ENCODE results near the gene AKNA. TPM values are rescaled to one million over a fixed set of nuclear protein-coding genes. Genes with fewer than 3 reads are reported as not detected.
"Not testable (repeated sequence)": the region's sequence is repeated elsewhere in the genome, so short reads cannot be mapped to it uniquely, and the experiment has no call there.

The AKNA gene
- total and polyA plus RNA-seq, 12 donors = 4.8 to 37.3 (median 15.9) TPM

- Histone ChIP-seq H3K4me1 (replicated peaks in 1 of 2) (no peaks in the 10 kb centered on the region), H3K36me3 (replicated peaks in 1 of 2) (no peaks in the 10 kb centered on the region), H3K4me3 (no peak overlapping the region), H3K9me3 (replicated peaks in 1 of 3) (no peaks in the 10 kb centered on the region), H3K27ac (no peak overlapping the region), H3K27me3 (no peaks in the 10 kb centered on the region)
- 88 to 94% (median 92%) methylated on average over 5 to 8 of the region's 8 CpGs for WGBS, 4 donors
- no peak for DNase-seq
- TF ChIP-seq CTCF (IDR thresholded peaks at IDR 0.05) = no peak
- no peak for TF ChIP-seq POLR2A (IDR thresholded peaks at IDR 0.05)
- intact Hi-C loops (cut with DNase I) = no loop called here
Observed at GRCh38 chr9:114324492-114324891, 63.3 kb downstream of the AKNA start.

- 71 to 77% (median 73%) methylated on average over 6 of the region's 6 CpGs for WGBS, 4 donors
- DNase-seq; H3K4me1 ChIP-seq (replicated peaks in 1 of 2); H3K27ac ChIP-seq; H3K27me3 ChIP-seq; H3K9me3 ChIP-seq (replicated peaks in 1 of 3); H3K4me3 ChIP-seq; H3K36me3 ChIP-seq (replicated peaks in 1 of 2); intact Hi-C loops (cut with DNase I): not testable (repeated sequence)
Observed at GRCh38 chr9:114323849-114324248, 63.9 kb downstream of the AKNA start.

GRCh38 chr9:114322831-114323531, 64.8 kb downstream of the AKNA start, which contains the start of gene ORM1:
ORM1 (plus strand) TSS chr9:114323098; CDS start chr9:114323134, 36 bp downstream.
- DNase-seq; intact Hi-C loops (cut with DNase I); H3K27ac ChIP-seq; H3K4me3 ChIP-seq; H3K27me3 ChIP-seq; H3K4me1 ChIP-seq (replicated peaks in 1 of 2); H3K36me3 ChIP-seq (replicated peaks in 1 of 2); H3K9me3 ChIP-seq (replicated peaks in 1 of 3): not testable (repeated sequence)
- WGBS, 4 donors = 60 to 84% (median 61%) methylated on average over 2 to 3 of the region's 15 CpGs; no CpG with 5 or more reads in 1 of the 4 donors

- H3K4me1 ChIP-seq (replicated peaks in 1 of 2); H3K27me3 ChIP-seq; H3K27ac ChIP-seq; intact Hi-C loops (cut with DNase I); H3K4me3 ChIP-seq; H3K9me3 ChIP-seq (replicated peaks in 1 of 3); H3K36me3 ChIP-seq (replicated peaks in 1 of 2): not testable (repeated sequence)
- WGBS, 4 donors = 52 to 64% (median 54%) methylated on average over 11 to 12 of the region's 12 CpGs
- DNase-seq = peak in 2 of 7 donors; percentile 29 to 39
Observed at GRCh38 chr9:114322160-114322818, 65.5 kb downstream of the AKNA start.

GRCh38 chr9:114321759-114322158, 66.0 kb downstream of the AKNA start:
- TF ChIP-seq CTCF (IDR thresholded peaks at IDR 0.05) (no peak), POLR2A (IDR thresholded peaks at IDR 0.05) (no peak)
- no peak overlapping the region for H3K4me3 ChIP-seq
- WGBS, 4 donors = 66 to 74% (median 68%) methylated on average over 8 of the region's 8 CpGs
- no peak for DNase-seq
- no peaks in the 10 kb centered on the region for H3K36me3 ChIP-seq (replicated peaks in 1 of 2)
- intact Hi-C loops (cut with DNase I) = no loop called here
- no peak overlapping the region for H3K27ac ChIP-seq
- H3K9me3 ChIP-seq (replicated peaks in 1 of 3) = no peaks in the 10 kb centered on the region
- no peaks in the 10 kb centered on the region for H3K27me3 ChIP-seq
- no peaks in the 10 kb centered on the region for H3K4me1 ChIP-seq (replicated peaks in 1 of 2)

GRCh38 chr9:114320710-114321109, 67.1 kb downstream of the AKNA start:
- H3K9me3 ChIP-seq (replicated peaks in 1 of 3); H3K4me1 ChIP-seq (replicated peaks in 1 of 2); H3K36me3 ChIP-seq (replicated peaks in 1 of 2); H3K4me3 ChIP-seq; H3K27me3 ChIP-seq; H3K27ac ChIP-seq; intact Hi-C loops (cut with DNase I): not testable (repeated sequence)
- WGBS, 4 donors = 81 to 93% (median 86%) methylated on average over 7 of the region's 7 CpGs
- peak in 1 of 7 donors; percentile 7 for DNase-seq
